GM18519 (cell line): ENCODE results near the gene METTL13.
"Not testable (repeated sequence)": the region's sequence is repeated elsewhere in the genome, so short reads cannot be mapped to it uniquely, and the experiment has no call there.

ENCODE experiments used
- ATAC-seq: cut with Tn5 transposase; IDR thresholded peaks from one replicate; pipeline ENCODE4 v1.9.1; 2021; ENCODE audit warnings: mild to moderate bottlenecking, moderate library complexity; ENCODE audit not compliant: unreplicated experiment, low FRiP score

METTL13 gene

DNA sequence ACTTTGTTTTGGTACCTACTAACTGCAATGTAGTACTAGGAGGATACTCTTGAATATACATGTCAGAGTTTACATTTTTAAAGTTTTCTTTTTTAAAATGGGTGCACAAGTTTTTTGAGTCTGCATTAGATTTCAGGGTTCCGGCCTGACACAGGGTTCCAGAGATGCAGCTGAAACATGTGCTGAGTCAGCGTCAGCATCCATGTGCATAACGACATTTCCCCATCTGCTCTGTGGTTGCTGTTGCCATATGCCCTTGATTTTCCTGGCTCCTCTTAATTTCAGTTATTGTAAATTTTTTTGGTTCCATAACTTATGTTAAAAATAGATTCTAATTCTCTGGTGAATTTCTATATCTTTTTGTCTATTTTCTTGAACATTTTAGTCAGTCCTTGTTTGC lies 12.3 kb upstream of the METTL13 start:
- ATAC-seq = no peak

DNA sequence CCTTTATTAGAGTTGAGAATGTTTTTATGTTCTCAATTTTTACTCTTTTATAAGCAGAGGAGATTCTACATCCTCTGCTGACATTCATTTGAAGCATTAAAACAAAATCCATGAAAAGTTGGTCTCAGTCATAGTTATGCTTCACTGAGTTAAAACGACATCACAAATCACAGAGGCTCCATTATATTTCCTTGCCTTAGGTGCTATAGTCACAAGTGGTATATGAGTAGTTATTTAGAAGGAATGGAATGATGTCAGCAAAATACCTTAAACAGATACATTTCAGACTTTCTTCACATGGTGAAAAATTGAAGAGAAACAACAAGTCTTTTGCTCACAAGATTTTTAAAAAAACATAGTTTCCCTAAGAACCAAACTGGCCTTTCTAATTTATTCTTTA lies 11.7 kb upstream of the METTL13 start:
- no peak for ATAC-seq

DNA sequence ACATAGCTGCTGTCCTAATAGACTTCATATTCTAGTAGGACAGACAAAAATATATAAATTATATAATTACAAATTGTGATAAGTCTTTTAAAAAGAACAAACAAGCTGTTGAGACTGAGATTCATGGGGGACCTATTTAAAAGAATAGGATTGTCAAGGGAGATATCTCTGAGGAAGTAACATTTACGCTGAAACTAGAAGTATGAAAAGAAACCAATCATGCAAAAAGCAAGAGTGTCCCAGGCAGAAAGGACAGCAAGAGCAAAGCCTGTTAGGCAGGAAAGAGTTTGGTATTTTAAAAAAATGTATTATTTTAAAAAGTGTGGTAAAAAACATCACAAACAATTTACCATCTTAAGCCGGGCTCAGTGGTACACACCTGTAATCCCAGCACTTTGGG lies 9.1 kb upstream of the METTL13 start:
- no peak for ATAC-seq

DNA sequence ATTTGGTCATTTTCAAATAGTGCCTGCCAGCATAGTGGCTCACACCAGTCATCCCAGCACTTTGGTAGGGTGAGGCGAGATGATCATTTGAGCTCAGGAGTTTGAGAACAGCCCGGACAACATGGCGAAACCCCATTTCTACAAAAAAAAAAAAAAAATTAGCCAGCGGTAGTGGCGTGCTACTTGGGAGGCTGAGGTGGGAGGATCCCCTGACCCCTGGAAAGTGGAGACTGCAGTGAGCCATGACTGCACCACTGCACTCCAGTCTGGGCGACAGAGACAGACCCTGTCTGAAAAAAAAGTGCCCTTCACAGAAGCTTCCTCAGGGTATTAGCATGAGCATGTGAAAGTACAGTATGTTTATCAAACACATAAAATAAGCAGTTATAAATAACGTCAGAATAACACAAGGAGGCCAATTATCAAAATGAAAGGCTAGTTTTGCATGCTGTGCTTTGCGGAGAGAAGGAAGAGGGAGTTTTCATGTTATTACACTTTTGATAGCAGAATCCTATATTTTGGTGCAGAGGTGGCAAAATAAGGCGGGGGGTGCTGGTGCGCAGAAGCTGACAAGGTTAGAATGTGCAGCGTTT lies 781 bp upstream of the METTL13 start:
- ATAC-seq = no peak

DNA sequence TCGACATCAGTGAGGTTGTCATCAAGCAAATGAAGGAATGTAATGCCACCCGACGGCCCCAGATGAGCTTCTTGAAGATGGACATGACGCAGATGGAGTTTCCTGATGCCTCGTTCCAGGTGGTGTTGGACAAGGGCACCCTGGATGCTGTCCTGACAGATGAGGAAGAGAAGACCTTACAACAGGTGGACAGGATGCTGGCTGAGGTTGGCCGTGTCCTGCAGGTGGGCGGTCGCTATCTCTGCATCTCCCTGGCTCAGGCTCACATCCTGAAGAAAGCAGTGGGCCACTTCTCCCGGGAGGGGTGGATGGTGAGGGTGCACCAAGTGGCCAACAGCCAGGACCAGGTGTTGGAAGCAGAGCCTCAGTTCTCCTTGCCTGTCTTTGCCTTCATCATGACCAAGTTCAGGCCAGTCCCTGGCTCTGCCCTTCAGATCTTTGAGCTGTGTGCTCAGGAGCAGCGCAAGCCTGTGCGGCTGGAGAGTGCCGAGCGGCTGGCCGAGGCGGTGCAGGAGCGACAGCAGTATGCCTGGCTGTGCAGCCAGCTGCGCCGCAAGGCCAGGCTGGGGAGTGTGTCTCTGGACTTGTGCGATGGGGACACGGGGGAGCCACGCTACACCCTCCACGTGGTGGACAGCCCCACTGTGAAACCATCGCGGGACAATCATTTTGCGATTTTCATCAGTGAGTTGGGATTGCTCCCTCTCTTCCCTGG lies 2.5 kb downstream of the METTL13 start:
- ATAC-seq = no peak

DNA sequence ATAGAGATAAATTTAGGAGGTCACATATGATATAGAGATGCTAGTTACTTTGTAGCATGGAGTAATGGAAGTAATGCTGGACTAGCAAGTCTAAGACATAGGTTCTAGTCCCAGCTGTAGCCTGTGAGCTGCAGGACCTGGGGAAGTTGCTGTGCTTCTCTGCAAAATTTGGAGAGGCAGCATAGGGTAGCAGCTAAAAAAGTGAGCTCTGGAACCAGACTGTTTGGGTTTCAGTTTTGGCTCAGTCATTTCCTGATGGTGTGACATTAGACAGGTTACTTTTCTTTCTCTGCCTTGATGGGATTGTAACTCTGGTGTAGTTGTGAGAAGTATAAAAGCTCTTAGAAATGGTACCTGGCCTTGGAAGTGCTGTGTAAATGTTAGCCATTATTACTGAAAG lies 3.3 kb downstream of the METTL13 start:
- peak; percentile 26 for ATAC-seq

DNA sequence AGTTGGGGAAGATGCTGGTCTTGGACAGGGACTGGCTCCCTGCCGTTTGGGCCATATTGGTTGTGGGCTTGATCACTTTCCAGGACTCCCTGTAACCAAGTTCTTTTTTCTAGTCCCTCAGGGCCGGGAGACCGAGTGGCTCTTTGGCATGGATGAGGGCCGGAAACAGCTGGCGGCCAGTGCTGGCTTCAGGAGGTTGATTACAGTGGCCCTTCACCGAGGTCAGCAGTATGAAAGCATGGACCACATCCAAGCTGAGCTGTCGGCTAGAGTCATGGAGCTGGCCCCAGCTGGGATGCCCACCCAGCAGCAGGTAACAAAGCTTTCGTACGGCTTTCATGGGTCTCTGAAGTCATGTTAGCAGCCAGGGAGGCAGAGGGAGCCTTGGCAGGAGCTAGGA lies 4.3 kb downstream of the METTL13 start:
- no peak for ATAC-seq

DNA sequence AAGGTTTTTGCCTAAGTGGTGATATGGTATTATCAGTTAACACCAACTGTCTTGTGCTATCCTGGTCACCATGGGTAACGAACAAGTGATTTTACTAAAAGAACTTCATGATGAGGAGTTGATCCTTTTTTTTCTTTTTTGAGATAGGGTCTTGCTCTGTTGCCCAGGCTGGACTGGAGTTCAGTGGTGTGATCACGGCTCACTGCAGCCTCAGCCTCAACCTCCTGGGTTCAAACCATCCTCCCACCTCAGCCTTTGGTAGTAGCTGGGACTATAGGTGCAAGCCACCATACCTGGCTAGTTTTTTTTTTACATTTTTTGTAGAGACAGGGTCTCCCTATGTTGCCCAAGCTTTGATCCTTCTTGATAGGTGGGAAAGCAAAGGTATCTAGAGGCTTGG lies 5.1 kb downstream of the METTL13 start:
- ATAC-seq = no peak

DNA sequence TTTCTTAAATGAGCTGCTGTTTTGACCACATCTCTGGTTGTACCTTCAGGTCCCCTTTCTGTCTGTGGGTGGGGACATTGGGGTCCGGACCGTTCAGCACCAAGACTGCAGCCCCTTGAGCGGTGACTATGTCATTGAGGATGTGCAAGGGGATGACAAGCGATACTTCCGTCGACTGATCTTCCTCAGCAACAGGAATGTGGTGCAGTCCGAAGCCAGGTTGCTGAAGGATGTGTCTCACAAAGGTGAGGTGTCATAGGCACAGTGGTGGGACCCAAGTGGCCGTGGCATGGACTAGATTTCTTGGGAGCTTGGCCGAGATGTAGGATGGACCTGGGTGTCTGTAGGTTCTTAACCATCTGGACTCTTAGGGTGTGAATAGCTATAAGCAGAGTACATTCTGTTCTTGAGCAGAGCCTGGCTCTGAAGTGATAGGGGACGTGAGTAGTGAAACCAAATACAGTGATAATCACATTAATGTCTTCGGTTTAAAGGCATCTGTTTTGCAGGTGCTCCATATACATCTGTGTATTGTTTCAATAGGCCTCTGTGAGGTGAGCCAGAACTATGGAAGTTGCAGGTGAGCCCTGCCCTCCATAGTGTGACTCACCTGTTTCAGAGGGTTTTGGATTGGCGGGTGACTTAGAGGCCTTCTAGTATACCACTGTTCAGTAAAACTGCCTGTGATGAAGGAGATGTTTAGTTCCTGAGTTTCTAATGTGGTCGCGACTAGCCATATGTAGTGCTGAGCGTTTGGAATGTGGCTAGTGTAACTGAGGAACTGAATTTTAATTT lies 6.4 kb downstream of the METTL13 start:
- no peak for ATAC-seq

DNA sequence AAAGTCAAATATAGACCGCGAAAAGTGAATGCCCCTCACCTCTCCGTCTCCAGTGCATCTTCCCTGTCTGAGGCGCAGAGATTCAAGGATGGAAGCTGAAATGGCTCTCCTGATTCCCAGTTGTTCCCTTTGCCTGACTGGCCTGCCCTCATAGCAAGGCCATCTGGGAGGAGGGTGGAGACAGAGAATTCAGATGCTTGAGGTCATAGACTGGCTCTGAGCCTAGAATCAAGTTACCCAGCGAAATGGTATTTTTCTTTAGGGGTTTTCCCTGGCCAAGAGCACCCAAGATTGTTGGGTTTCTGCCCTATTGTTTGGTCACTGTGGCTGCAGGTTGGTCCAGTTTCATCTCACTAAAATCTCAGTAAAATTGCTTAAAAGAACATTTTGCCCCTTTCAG lies 7.2 kb downstream of the METTL13 start:
- no peak for ATAC-seq

DNA sequence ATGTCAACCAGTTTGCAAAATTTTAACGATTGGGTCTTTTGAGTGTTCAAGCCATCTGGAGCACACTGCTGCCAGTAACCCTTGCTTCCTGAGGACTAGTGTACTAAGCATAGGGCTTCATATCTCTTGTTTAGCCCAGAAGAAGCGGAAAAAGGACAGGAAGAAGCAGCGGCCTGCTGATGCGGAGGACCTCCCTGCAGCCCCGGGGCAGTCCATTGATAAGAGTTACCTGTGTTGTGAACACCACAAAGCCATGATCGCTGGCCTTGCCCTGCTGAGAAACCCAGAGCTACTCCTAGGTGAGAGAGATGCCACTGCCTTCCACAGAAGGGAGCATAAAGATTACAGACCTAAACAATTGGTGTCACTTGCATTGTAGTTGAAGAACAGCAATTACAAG lies 8.9 kb downstream of the METTL13 start:
- no peak for ATAC-seq

DNA sequence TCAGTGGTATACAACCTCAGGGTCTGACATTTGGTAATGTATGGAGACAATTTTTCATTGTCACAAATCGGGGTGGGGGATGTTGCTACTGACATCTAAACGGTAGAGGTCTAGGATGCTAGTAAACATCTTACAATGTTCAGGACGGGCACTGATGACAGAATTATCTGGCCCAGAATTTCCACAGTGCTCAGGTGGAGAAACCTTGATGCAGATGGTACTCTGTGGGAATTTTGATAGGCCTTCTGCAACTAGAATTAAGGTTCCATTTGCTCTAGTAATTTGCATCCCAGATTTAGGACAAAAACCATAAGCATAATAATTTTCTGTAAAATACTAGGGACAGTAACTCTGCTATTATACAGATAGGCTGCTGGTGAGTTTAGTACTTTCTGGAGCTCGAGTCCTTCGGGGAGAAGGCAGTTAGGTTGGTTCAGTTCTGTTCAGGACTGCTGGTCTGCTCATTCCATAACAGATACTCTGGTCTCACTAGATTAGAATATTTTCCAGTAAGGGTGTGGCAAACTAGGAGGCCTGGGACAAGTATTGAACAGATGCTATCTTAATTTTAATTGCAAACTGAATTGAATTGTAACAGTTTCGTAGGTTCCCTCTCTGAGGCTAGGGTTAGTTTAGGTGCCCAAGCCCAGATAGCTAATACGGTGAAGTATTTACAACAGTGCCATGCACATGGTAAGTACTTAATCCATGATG lies 11.4 kb downstream of the METTL13 start:
- ATAC-seq = no peak

DNA sequence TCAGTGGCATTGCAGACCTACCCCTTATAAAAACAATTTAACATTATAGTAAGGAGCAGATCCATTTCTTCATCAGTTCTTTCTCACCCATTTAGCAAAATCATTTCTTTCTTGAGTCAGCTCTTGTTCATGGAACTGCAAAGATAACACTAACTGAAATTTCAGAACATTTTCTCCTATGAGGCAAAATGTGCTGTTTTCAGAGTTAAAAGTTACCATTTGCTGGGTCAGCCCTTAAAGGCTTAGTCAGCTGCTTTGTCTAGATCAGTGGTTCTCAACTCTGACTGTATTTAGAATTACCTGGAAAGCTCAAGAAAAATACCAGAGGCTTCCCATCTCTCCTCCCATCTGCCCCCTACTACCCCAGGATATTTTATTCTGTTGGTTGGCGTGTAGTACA lies 12.2 kb downstream of the METTL13 start:
- ATAC-seq = no peak

DNA sequence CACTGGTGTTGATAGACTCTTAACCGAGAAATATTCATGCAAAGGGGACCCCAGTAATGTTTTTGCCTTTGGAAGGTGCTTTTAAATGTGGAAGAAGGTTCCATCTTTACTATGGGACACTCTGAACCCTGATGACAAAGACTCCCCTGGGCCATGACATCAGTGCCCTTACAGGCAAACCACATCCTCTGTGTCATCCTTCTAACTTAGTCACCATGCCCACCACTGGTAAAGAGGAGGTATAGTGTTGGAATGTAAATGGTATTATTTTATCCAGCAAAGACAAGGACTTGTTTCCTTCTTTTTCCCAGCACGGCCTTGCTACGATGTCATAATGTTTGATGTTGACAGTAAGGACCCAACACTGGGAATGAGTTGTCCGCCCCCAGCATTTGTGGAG lies 12.6 kb downstream of the METTL13 start:
- no peak for ATAC-seq

DNA sequence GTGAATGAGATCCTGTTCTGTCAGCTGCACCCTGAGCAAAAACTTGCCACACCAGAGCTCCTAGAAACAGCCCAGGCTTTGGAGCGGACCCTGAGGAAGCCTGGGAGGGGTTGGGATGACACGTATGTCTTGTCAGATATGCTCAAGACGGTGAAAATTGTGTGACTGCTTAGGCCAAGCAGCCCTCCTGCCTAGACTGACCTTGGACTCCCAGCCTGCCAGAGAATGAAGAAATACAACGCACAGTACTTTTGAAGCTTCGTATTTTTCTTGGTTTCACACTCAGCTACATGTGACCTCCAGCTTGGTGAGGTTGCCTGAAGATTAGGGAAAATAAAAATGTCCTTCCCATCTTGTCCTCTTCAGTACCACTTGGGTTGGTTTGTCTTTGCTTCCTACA lies 15.1 kb downstream of the METTL13 start:
- no peak for ATAC-seq

DNA sequence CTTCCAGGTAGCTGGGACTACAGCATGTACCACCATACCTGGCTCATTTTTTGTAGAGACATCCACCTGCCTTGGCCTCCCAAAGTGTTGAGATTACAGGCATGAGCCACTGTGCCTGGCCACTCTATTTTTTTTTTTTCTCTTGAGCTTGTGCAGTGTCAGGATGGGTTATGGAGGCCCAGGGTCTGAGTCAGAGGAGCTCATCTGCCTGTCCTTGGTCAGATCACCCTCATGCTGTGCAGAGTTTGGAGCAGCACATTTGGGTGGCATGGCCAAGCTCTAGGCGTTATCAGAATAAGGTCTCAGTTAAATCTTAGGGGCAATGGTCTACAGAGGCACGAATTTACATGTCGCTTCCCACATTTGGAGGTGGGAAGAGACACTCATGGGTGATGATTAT lies 16.9 kb downstream of the METTL13 start:
- no peak for ATAC-seq

DNA sequence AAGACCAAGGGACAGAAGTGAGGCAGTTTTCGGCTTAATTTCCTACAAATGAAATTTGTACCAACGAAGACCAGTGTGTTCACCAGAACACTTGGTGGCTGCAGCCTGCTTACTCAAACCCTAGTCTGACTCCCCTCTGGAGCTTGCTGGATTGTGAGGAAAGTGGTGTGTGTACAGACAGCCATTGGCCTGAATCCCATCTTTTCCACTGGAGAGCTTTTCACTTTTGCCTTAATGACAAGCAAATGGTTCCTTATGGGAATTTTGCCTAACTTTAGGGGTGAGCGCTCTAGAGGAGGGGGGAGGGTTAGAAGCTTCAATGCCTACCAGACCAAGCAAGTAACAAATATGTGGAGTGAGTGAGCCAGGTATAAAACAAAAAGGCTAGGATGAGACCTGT lies 17.3 kb downstream of the METTL13 start:
- ATAC-seq = no peak

DNA sequence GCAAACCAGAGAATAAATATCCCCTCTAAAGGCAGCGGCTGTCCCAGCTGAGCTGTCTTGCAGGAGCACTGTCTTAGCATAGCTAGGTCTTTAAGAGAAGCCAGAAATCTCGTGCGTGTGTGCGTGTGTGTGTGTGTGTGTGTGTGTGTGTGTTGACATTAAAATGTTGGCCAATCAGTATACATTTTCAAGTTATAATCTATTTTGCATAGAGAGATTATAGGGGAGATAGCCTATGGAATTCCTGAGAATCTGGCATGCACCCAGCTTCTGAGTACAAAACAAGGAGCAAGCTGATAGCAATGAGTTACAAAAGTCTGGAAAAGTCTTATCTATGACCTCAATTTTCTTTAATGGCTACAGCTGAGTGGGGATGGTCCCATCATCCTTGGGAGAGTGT lies 17.7 kb downstream of the METTL13 start:
- ATAC-seq = no peak

DNA sequence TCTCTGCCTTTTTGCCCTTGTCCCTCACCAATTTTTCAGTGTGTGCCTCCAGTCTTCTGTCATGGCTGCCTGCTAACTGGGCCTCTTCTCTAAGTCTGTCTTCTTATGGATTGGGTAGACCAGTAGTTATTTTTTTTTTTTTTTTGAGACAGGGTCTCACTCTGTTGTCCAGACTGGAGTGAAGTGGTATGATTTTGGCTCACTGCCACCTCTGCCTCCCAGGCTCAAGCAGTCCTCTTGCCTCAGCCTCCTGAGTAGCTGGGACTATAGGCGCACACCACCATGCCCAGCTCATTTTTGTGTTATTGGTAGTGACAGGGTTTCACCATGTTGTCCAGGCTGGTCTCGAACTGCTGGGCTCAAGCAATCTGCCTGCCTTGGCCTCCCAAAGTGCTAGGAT lies 18.2 kb downstream of the METTL13 start:
- ATAC-seq = not testable (repeated sequence)

DNA sequence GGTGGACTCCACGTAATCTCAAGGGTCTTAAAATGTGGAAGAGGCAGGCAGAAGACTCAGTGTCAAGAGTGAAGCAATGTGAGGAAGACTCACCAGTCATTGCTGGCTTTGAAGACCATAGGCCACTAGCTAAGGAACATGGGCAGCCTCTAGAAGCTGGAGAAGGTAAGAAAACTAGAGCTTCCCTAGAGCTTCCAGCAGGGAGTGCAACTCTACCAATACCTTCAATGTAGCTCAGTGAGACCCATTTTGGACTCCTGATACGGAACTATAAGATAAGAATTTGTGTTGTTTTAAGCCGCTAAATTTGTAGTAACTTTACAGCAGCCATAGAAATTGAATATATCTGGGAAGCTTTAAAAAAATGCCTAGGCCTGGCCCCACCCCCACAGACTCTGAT lies 18.9 kb downstream of the METTL13 start:
- no peak for ATAC-seq

DNA sequence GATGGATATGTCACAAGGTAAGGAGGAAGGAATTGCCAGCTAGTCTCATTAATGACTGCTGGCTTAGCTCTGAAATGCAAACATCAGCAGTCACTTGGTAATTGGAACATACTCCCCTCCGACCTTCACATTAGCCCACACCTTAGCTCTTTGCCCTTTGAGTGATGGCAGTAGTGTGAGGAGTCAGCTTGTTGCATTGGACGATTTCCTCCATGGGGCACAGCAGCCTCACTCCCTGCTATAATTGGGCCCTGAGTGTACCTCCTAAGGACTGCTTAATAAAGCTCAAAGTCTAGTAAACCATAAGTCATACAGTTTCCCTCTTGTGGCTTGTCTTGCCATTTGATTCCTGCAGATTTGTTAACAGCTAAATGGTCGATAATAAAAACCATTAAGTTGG lies 19.4 kb downstream of the METTL13 start:
- ATAC-seq = no peak
